HG03280 (cell line): ENCODE data around the gene GTF3C4.

Experiments used
- ATAC-seq: cut with Tn5 transposase; IDR thresholded peaks from one replicate; pipeline ENCODE4 v1.9.1; 2021; ENCODE audit warnings: mild to moderate bottlenecking, moderate library complexity; ENCODE audit not compliant: unreplicated experiment

Gene GTF3C4

GRCh38 chr9:132729235-132729890 is 59.1 kb downstream of the GTF3C4 start:
- ATAC-seq = no peak

DNA sequence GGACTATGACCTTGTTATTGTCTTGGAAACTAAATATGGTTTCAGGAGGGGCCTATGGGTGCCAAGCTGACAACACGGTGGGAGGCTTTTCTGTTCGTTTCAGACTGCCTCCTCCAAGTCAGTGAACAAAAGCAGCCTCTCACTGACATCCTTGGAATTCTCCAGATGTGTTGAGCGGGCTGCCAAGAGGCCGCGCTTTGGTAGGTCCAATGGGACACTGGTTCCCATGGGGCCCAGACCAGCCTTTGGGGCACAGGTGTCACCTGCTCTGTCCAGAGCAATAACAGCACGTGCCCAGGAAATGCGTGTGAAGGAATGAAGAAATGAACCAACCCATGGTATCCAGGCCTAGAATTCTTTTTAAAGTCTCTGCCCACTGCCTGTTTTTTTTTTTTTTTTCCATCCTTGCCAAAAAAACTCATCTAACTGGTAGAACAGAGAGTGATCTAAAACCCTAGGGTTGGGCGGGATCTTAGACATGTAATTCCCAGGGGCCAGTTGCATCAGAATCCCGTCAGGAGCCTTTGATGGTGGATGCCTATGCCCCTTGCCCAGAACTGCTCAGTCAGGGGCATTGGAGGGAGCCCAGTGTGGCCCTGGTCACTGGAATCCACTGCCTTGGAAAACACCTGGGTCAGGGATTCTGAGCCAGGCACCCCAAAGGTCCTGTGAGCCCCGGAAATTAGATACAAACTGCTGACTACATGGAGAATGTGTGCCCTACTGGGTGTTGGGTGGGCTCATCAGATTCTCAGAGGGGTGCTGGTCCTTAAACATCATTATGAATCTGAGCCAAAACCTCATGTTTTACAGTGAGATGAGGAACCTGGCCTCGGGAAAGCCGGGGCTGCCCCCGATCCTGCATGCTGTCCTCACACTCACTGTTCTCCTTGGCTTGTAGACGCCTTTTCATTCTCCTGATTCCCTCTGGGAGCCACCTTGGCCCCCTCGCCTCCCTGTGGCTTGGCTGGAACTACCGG is 60.1 kb downstream of the GTF3C4 start:
- ATAC-seq = no peak

- no peak for ATAC-seq
These were observed 61.0 kb downstream of the GTF3C4 start for GRCh38 chr9:132731230-132731629.

GRCh38 chr9:132732326-132733259 is 62.3 kb downstream of the GTF3C4 start:
- no peak for ATAC-seq

DNA sequence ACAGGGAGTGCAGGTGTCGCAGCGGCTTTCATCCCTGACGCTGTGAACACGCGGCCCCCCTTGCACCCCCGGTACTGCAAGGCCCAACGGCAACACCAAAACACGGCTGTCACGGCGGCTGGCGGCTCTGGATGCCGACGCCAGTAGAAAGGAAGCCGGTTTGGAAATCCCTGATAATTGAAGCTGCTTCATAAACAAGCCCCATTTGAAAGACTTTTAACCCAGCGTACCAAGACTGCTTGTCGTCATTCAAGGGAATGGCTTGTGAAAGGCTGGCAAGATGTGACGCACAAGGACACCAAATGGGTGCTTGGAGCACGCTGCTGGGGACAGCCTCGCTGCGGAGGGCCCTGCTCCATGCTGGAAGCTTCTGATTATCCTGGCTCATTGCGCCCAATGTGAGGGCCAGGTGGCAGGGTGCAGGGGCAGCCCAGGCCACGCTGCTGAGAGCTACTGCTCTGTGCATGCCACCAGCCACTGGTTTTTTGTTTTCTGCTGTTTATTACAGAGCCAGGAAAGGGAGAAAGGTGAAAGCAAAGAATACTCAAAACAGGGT is 63.1 kb downstream of the GTF3C4 start:
- ATAC-seq = no peak

- ATAC-seq = no peak
These were observed 69.5 kb downstream of the GTF3C4 start for GRCh38 chr9:132739710-132740310.

GRCh38 chr9:132740526-132741309 is 70.5 kb downstream of the GTF3C4 start:
- ATAC-seq = no peak

- ATAC-seq = no peak
These were observed 72.6 kb downstream of the GTF3C4 start for GRCh38 chr9:132742821-132743311.

DNA sequence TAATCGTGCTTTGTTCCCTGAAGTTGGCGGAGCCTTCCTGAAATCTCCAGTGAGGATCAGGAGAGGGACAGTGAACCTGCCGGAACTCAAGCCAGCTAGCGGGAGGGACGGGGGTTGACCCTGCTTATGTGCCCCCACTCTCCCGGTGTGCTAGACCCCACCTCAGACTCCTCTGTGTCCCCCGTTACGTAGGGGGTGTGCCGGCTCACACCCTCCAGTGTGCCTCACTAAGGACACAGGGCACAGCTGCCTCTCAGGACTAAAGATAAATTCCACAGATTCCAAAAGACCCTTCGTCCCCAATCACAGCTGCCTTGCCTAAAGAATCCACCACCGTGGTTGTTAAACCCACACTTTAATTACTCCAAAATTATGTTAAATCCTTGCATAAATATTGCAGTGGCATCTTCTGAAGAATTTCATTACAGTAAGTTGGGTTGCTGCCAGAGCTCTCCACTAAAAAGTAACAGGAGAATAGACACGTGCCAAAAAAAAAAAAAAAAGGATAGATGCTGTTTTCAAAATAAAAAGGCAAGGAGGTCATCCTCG is 73.7 kb downstream of the GTF3C4 start:
- no peak for ATAC-seq
